Stimulated activated CD4-positive, alpha-beta T cell treated with anti-CD3 and anti-CD28 coated beads, Interleukin-4, amount 100 ng/mL, for 1 hour (primary cell): ENCODE results near the gene ARF6.
"Not testable (repeated sequence)": the region's sequence is repeated elsewhere in the genome, so short reads cannot be mapped to it uniquely, and the experiment has no call there.

ENCODE experiments used
- DNase-seq: peaks from one replicate; pipeline ENCODE4 v3.0.0-alpha.2; 2020

The ARF6 gene

GRCh38 chr14:49909016-49909415 is 16.1 kb downstream of the ARF6 start:
- no peak for DNase-seq

DNA sequence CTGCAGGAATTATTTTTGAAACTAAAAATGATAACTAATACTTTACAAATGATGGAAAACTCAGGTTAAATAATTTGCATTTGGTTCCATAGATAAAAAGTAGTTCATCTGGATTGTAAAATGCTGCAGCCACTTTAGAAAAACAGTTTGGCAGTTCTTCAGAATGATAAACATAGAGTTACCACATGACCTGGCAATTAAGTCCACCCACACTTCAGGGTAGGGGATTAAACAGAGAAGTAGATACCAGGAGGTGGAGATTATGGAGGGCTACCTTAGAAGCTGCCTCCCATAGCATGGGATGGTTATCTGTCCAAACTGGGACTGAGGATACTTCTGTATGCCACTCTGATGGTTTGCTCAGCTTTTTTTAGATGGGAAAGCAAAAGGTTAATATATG is 22.2 kb downstream of the ARF6 start:
- no peak for DNase-seq

- no peak for DNase-seq
Observed at GRCh38 chr14:49918706-49919105, 25.8 kb downstream of the ARF6 start.

- DNase-seq: no peak
Observed at GRCh38 chr14:49919825-49920659, 27.2 kb downstream of the ARF6 start.

GRCh38 chr14:49920935-49921334 is 28.1 kb downstream of the ARF6 start:
- DNase-seq: no peak

- no peak for DNase-seq
Observed at GRCh38 chr14:49921401-49921800, 28.5 kb downstream of the ARF6 start.

- DNase-seq: no peak
Observed at GRCh38 chr14:49923442-49923841, 30.6 kb downstream of the ARF6 start.

DNA sequence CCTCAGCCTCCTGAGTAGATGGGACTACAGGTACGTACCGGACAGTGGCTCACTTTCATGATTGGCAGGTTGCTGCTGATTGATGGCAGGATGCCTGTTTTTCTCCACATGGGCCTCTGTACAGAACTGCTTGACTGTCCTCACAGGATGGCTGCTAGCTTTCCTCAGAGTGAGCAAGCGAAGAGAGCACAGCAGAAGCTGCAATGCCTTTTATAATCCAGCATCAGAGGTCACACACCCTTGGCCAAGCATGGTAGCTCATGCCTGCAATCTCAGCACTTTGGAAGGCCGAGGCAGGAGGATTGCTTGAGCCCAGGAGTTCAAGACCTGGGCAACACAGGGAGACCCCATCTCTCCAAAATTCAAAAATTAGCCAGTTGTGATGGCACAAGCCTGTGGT is 31.0 kb downstream of the ARF6 start:
- no peak for DNase-seq

DNA sequence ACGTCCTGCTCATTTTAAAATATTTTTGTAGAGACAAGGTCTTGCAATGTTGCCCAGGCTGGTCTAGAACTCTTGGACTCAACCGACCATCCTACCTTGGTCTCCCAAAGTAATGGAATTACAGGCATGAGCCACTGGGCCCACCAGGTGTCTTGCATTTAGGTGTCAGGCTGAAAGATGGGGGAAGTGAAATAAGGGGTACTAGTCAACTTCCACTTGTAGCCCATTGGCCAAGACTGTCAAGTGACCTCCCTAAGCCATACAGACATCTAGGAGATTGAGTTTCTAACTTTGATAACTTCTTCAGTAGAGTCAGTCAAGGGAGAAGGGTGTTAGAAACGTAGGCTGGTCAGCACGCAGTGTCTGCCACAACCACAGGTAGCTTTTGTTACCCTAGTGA is 32.0 kb downstream of the ARF6 start:
- DNase-seq: no peak

GRCh38 chr14:49926803-49927202 is 33.9 kb downstream of the ARF6 start:
- DNase-seq: no peak

DNA sequence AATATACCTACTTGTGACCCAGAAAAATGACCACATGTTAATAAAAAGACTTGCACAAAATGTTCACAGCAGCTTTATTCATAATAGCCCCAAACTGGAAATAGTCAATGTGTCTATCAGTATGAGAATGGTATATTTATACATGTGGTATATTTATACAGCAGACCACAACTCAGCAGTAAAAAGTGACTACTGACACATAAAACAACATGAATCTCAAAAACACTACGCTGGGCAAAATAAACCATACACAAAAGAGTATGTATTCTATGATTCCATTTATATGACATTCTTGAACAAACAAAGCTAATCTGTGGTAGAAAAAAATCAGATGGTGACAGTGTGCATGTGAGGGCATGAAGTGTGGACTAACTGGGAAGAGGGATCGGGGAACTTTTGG is 35.1 kb downstream of the ARF6 start:
- no peak for DNase-seq

DNA sequence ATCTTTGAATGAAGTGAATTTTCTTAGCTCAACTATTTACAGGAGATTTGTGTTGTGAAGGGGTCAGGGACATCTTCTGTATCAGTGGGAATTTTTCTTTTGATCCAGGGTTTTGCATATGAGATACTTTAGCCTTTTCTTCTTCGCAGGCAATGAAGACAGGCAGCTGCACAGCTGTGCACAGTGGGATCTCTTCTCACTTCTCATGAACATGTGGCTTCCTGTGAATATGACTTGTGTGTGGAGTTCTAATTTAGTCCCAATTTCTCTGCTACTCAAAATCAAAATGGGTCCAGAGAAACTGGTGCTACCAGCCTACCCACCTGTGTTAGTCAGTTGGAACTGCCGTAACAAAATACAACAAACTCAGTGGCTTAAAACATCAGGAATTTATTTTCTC is 37.8 kb downstream of the ARF6 start:
- DNase-seq: no peak

- no peak for DNase-seq
Observed at GRCh38 chr14:49931523-49931922, 38.6 kb downstream of the ARF6 start.

DNA sequence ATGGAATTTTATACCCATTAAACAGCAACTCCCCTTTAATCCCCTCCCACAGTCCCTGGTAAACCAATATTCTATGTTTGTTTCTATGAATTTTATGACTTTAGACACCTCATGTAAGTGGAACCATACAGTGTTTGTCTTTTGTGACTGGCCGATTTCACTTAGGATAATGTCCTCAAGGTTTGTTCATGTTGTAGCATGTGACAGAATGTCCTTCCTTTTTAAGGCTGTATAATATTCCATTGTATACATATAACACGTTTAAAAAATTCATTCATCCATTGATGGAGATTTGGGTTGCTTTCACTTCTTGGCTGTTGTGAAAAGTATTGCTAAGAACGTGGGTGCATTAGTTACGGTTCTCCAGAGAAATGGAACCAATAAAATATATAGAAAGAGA is 40.2 kb downstream of the ARF6 start:
- no peak for DNase-seq

DNA sequence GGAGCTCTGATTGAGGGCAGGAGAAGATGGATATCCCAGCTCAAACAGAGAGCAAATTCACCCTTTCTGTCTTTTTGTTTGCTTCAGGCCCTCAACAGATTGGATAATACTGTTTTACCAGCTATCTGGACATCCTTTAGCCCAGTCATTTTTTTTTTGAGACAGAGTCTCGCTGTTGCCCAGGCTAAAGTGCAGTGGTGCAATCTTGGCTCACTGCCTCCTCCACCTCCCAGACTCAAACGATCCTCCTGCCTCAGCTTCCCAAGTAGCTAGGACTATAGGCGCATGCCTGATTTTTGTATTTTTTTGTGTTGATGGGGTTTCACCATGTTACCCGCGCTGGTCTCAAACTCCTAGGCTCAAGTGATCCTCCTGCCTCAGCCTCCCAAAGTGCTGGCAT is 40.8 kb downstream of the ARF6 start:
- DNase-seq: no peak

GRCh38 chr14:49934646-49935045 is 41.8 kb downstream of the ARF6 start:
- no peak for DNase-seq

DNA sequence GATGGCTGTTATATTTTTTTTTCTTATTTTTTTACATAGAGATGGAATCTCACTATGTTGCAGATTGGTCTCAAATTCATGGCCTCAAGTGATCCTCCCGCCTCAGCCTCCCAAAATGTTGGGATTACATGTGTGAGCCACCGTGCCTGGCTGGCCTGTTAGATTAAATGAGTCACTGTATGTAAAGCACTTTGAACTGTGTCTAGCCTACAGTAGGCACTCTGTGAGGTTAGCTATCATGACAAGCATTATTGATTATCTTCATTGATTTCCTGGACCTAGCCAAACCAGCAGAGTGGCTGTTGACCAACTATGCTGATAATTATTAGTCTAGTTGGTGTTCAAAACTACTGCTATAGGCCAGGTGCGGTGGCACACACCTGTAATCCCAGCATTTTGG is 42.6 kb downstream of the ARF6 start:
- DNase-seq: no peak

DNA sequence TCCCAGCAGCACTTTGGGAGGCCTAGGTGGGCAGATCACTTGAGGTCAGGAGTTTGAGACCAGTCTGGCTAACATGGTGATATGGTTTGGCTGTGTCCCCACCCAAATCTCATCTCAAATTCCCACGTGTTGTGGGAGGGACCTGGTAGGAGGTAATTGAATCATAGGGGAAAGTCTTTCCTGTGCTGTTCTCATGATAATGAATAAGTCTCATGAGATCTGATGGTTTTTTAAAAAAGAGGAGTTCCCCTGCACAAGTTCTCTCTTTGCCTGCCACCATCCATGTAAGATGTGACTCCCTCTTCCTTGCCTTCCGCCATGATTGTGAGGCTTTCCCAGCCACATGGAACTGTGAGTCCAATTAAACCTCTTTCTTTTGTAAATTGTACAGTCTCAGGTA is 43.4 kb downstream of the ARF6 start:
- not testable (repeated sequence) for DNase-seq

DNA sequence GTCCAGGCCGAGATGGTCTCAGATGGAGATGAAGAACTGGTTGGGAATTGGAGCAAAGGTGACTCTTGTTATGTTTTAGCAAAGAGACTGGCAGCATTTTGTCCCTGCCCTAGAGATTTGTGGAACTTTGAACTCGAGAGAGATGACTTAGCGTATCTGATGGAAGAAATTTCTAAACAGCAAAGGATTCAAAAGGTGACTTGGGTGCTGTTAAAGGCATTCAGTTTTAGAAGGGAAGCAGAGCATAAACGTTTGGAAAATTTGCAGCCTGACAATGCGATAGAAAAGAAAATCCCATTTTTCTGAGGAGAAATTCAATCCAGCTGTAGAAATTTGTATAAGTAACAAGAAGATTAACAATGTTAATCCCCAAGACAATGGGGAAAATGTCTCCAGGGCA is 44.0 kb downstream of the ARF6 start:
- not testable (repeated sequence) for DNase-seq

DNA sequence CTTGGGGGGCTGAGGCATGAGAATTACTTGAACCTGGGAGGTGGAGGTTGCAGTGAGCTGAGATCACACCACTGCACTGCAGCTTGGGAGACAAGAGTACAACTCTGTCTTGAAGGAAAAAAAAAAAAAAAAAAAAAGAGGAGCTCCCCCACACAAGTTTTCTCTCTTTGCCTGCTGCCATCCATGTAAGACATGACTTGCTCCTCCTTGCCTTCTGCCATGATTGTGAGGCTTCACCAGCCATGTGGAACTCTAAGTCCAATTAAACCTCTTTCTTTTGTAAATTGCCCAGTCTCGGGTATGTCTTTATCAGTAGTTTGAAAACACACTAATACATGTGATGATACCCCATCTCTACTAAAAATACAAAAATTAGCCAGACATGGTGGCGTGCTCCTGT is 46.3 kb downstream of the ARF6 start:
- DNase-seq: not testable (repeated sequence)

GRCh38 chr14:49939884-49940510 is 47.1 kb downstream of the ARF6 start:
- DNase-seq: no peak

DNA sequence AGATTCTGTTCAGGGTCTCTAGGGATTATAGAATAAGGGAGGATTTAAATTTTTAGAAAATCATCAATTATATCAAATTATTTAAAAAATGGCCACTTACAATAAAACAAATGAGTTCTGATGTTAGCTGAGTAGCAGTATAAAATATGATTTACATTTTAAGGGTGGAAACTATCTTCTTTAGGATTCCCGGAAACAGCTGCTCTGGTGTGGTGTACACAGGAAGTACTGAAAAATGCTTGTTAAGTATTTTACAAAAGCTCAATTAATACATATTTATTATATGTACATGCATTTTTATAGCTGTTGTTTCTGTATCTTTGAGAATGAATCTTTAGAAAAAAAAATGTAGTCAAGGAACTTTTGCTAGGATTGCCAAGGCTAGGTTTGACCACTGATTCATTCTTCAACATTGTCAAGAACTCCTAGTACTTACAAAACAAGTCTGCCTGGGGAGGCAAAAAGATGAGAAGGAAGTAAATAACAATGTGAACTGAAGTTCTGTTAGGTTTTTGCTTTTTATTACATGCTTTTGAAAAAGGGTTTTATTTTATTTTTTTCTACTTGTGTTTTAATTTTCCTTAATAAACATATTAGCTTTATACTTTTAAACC is 48.0 kb downstream of the ARF6 start:
- no peak for DNase-seq

GRCh38 chr14:49942090-49942489 is 49.2 kb downstream of the ARF6 start:
- DNase-seq: no peak

GRCh38 chr14:49944501-49944900 is 51.6 kb downstream of the ARF6 start:
- no peak for DNase-seq
